BLaER1 treated with 17β-estradiol and CSF1 and Interleukin-3, amounts not matched to agents 10 nM and 100 nM (cell line): ENCODE measurements around the gene LIF.

ENCODE experiments used
- H3K27ac ChIP-seq, 11 experiments: shearing (Covaris generic); formaldehyde crosslinking; 2 replicates each; pipeline ENCODE4 v1.8.1; 2022
- H3K27me3 ChIP-seq, 11 experiments: shearing (Covaris generic); formaldehyde crosslinking; 2 replicates each; pipeline ENCODE4 v1.8.1; 2022
- H3K36me3 ChIP-seq, 11 experiments: shearing (Covaris generic); formaldehyde crosslinking; 2 replicates each; pipeline ENCODE4 v1.8.1; 2022
- H3K4me1 ChIP-seq, 10 experiments: shearing (Covaris generic); formaldehyde crosslinking; 2 replicates each; pipeline ENCODE4 v1.8.1; 2022
- H3K4me2 ChIP-seq, 11 experiments: shearing (Covaris generic); formaldehyde crosslinking; 2 replicates each; pipeline ENCODE4 v1.8.1; 2022
- H3K4me3 ChIP-seq, 10 experiments: shearing (Covaris generic); formaldehyde crosslinking; 2 replicates each; pipeline ENCODE4 v1.8.1; 2022
- H3K9ac ChIP-seq, 11 experiments: shearing (Covaris generic); formaldehyde crosslinking; 2 replicates each; pipeline ENCODE4 v1.8.1; 2022
- H3K9me3 ChIP-seq, 11 experiments: shearing (Covaris generic); formaldehyde crosslinking; replicated peaks in 1 of 11; 2 replicates each; pipeline ENCODE4 v1.8.1; 2022
- H4K20me1 ChIP-seq, 11 experiments: shearing (Covaris generic); formaldehyde crosslinking; 2 replicates each; pipeline ENCODE4 v1.8.1; 2022
- Cebpa-rat ChIP-seq, 11 experiments: shearing (Covaris generic); IDR thresholded peaks; 2 replicates each; pipeline ENCODE4 v1.8.1; 2022

LIF gene

GRCh38 chr22:30291058-30291892 lies 44.7 kb upstream of the LIF start:
- Histone ChIP-seq H3K4me2 (peak overlapping the region; percentile 96 to 100 (median 99)), H3K27ac (peak overlapping the region; percentile 12 to 89 (median 78); a peak in 19 of 22 replicates)

GRCh38 chr22:30290342-30291057 lies 43.9 kb upstream of the LIF start:
- peak overlapping the region; percentile 96 to 100 (median 99) for H3K4me2 ChIP-seq
- peaks cover 19 to 40% (median 36%) of the 10 kb centered on the region in 11 experiments; a peak in 21 of 22 replicates for H3K36me3 ChIP-seq
- peaks cover 0 to 34% (median 0%) of the 10 kb centered on the region in 11 experiments; a peak in 3 of 22 replicates for H4K20me1 ChIP-seq
- no peaks in the 10 kb centered on the region for H3K27me3 ChIP-seq
- peak overlapping the region; percentile 12 to 89 (median 78); a peak in 20 of 22 replicates for H3K27ac ChIP-seq
- H3K4me1 ChIP-seq: peaks cover 58 to 89% (median 74%) of the 10 kb centered on the region in 10 experiments
- no peak for TF ChIP-seq Cebpa-rat (IDR thresholded peaks at IDR 0.05)
- H3K9ac ChIP-seq: peak overlapping the region; percentile 49 to 83 (median 76); a peak in 20 of 22 replicates
- H3K4me3 ChIP-seq: peak overlapping the region in 7 of 10 experiments; percentile 69 to 80 (median 73); a peak in 10 of 20 replicates
- H3K9me3 ChIP-seq: no peaks in the 10 kb centered on the region

More at GRCh38 chr22:30291058-30291892, 44.7 kb upstream of the LIF start:
- peak overlapping the region in 2 of 10 experiments; percentile 22 to 26; a peak in 3 of 20 replicates for H3K4me3 ChIP-seq
- H4K20me1 ChIP-seq: peaks cover 0 to 41% (median 0%) of the 10 kb centered on the region in 11 experiments; a peak in 4 of 22 replicates
- H3K36me3 ChIP-seq: peaks cover 19 to 47% (median 44%) of the 10 kb centered on the region in 11 experiments; a peak in 21 of 22 replicates
- H3K4me1 ChIP-seq: peaks cover 53 to 88% (median 78%) of the 10 kb centered on the region in 10 experiments
- no peaks in the 10 kb centered on the region for H3K9me3 ChIP-seq
- no peak for TF ChIP-seq Cebpa-rat (IDR thresholded peaks at IDR 0.05)
- no peaks in the 10 kb centered on the region for H3K27me3 ChIP-seq
- peak overlapping the region; percentile 49 to 83 (median 76); a peak in 19 of 22 replicates for H3K9ac ChIP-seq

GRCh38 chr22:30289980-30290313 lies 43.4 kb upstream of the LIF start:
- Histone ChIP-seq H3K9ac (peak overlapping the region; percentile 49 to 83 (median 76); a peak in 20 of 22 replicates), H3K9me3 (no peaks in the 10 kb centered on the region), H3K4me2 (peak overlapping the region; percentile 96 to 100 (median 99)), H3K27ac (peak overlapping the region in 10 of 11 experiments; percentile 48 to 89 (median 80); a peak in 20 of 22 replicates), H3K4me1 (peaks cover 64 to 89% (median 70%) of the 10 kb centered on the region in 10 experiments), H3K27me3 (no peaks in the 10 kb centered on the region), H3K36me3 (peaks cover 19 to 40% (median 32%) of the 10 kb centered on the region in 11 experiments; a peak in 21 of 22 replicates), H4K20me1 (peaks cover 0 to 29% (median 0%) of the 10 kb centered on the region in 11 experiments; a peak in 3 of 22 replicates), H3K4me3 (peak overlapping the region; percentile 61 to 82 (median 73); a peak in 17 of 20 replicates)
- TF ChIP-seq Cebpa-rat (IDR thresholded peaks at IDR 0.05): no peak

- Histone ChIP-seq H3K27ac (peak within 1 kb of the TSS; percentile 36 to 89 (median 78); a peak in 20 of 22 replicates), H3K4me2 (peak within 1 kb of the TSS; percentile 96 to 100 (median 99)), H3K27me3 (no peaks in the 10 kb centered on the region), H3K36me3 (peaks cover 17 to 36% (median 27%) of the 10 kb centered on the region in 11 experiments; a peak in 21 of 22 replicates), H4K20me1 (peaks cover 0 to 26% (median 0%) of the 10 kb centered on the region in 11 experiments; a peak in 3 of 22 replicates), H3K4me3 (peak within 1 kb of the TSS; percentile 61 to 82 (median 73)), H3K4me1 (peaks cover 62 to 91% (median 71%) of the 10 kb centered on the region in 10 experiments), H3K9me3 (no peaks in the 10 kb centered on the region), H3K9ac (peak within 1 kb of the TSS; percentile 70 to 87 (median 81))
- no peak for TF ChIP-seq Cebpa-rat (IDR thresholded peaks at IDR 0.05)
Observed at GRCh38 chr22:30289141-30289979, 42.8 kb upstream of the LIF start, which contains the start of gene CASTOR1. TSS of gene CASTOR1 (minus strand) at chr22:30289505. CDS start at chr22:30289497, 8 bp downstream.

GRCh38 chr22:30288419-30289140 lies 42.0 kb upstream of the LIF start:
- Histone ChIP-seq H3K4me2 (peak overlapping the region; percentile 96 to 100 (median 99)), H4K20me1 (peaks cover 0 to 18% (median 0%) of the 10 kb centered on the region in 11 experiments; a peak in 3 of 22 replicates), H3K27me3 (no peaks in the 10 kb centered on the region), H3K27ac (peak overlapping the region; percentile 36 to 89 (median 78); a peak in 20 of 22 replicates), H3K4me3 (peak overlapping the region; percentile 61 to 82 (median 73)), H3K36me3 (peaks cover 9 to 29% (median 19%) of the 10 kb centered on the region in 11 experiments; a peak in 21 of 22 replicates), H3K9me3 (no peaks in the 10 kb centered on the region), H3K4me1 (peaks cover 62 to 91% (median 77%) of the 10 kb centered on the region in 10 experiments), H3K9ac (peak overlapping the region; percentile 70 to 87 (median 81))
- no peak for TF ChIP-seq Cebpa-rat (IDR thresholded peaks at IDR 0.05)

- TF ChIP-seq Cebpa-rat (IDR thresholded peaks at IDR 0.05): no peak
- H3K4me2 ChIP-seq: peak overlapping the region; percentile 96 to 100 (median 99)
- H3K27me3 ChIP-seq: no peaks in the 10 kb centered on the region
- peaks cover 3 to 21% (median 12%) of the 10 kb centered on the region in 11 experiments; a peak in 20 of 22 replicates for H3K36me3 ChIP-seq
- H3K27ac ChIP-seq: peak overlapping the region in 1 of 11 experiments; percentile 66; a peak in 1 of 22 replicates
- peak overlapping the region in 6 of 10 experiments; percentile 69 to 82 (median 78); a peak in 9 of 20 replicates for H3K4me3 ChIP-seq
- peak overlapping the region in 5 of 11 experiments; percentile 33 to 87 (median 83); a peak in 11 of 22 replicates for H3K9ac ChIP-seq
- peaks cover 0 to 15% (median 0%) of the 10 kb centered on the region in 11 experiments; a peak in 1 of 22 replicates for H4K20me1 ChIP-seq
- H3K4me1 ChIP-seq: peaks cover 62 to 92% (median 81%) of the 10 kb centered on the region in 10 experiments
- H3K9me3 ChIP-seq: no peaks in the 10 kb centered on the region
Observed at GRCh38 chr22:30287648-30288418, 41.3 kb upstream of the LIF start.
